ENCODE measurements around the gene ZC3H12A. TPM values are rescaled to one million over a fixed set of nuclear protein-coding genes. Genes with fewer than 3 reads are reported as not detected.

The ZC3H12A gene
- total and polyA plus RNA-seq, 2 donors (not counting 1 experiment from before 2014, with no cell fraction given) = 73.0 to 170 TPM

DNA sequence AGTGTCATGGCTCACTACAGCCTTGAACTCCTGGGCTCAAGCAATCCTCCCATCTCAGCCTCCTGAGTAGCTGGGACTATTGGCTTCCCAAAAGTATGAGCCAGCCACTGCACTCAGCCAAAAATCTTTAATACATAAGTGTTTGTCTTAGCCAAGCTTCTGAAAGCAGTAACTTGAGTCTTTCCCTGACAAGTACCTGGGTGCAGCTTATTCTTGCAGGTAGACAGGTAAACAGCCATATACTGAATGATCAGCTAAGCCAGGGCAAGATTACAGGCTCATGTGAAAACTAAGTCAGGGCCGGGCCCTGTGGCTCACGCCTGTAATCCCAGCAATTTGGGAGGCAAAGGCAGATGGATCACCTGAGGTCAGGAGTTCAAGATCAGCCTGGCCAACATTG is 32.4 kb downstream of the ZC3H12A start:
- Mint-ChIP-seq H3K9me3 (ENCODE audit: insufficient read depth) (no peaks in the 10 kb centered on the region), H3K4me3 (no peak overlapping the region), H3K27me3 (no peaks in the 10 kb centered on the region), H3K27ac (no peak overlapping the region), H3K4me1 (peaks cover 25% of the 10 kb centered on the region)
- POLR2A ChIA-PET = no interaction called here
- Histone ChIP-seq H3K9me3 (ENCODE audit: control extremely low read depth in 1 of 3, control insufficient read depth in 2 of 3, insufficient read depth in 1 of 3, low read length in 2 of 3) (no peaks in the 10 kb centered on the region), H3K9ac (ENCODE audit: low read length) (no peak overlapping the region), H3K27me3 (replicated peaks in 1 of 4; ENCODE audit: control extremely low read depth in 1 of 4, control insufficient read depth in 3 of 4, insufficient read depth in 4 of 4, low read length in 3 of 4) (no peaks in the 10 kb centered on the region), H2AFZ (ENCODE audit: insufficient read depth, low read depth, low read length, poor library complexity, severe bottlenecking) (no peak overlapping the region), H4K20me1 (ENCODE audit: control insufficient read depth, insufficient read depth, low read length, poor library complexity, severe bottlenecking) (peaks cover 9% of the 10 kb centered on the region), H3K4me2 (replicated peaks; ENCODE audit: low read depth, low read length, poor library complexity, severe bottlenecking) (no peak overlapping the region), H3K4me3 (ENCODE audit: control extremely low read depth in 1 of 5, extremely low read depth in 1 of 5, insufficient read depth in 1 of 5, low read depth in 2 of 5, low read length in 4 of 5) (no peak overlapping the region), H3K79me2 (ENCODE audit: control insufficient read depth, insufficient read depth, low read length) (peaks cover 62% of the 10 kb centered on the region), H3K36me3 (replicated peaks in 1 of 2; ENCODE audit: control extremely low read depth in 1 of 2, control insufficient read depth in 1 of 2, extremely low read depth in 1 of 2, insufficient read depth in 2 of 2, low read length in 1 of 2) (peaks cover 8 to 43% of the 10 kb centered on the region in 2 experiments), H3K4me1 (ENCODE audit: control insufficient read depth in 2 of 2, insufficient read depth in 2 of 2, low read length in 2 of 2) (peaks cover 14 to 15% of the 10 kb centered on the region in 2 donors), H3K27ac (ENCODE audit: low read length in 2 of 2) (no peak overlapping the region)
- TF ChIP-seq, protein P1, sequence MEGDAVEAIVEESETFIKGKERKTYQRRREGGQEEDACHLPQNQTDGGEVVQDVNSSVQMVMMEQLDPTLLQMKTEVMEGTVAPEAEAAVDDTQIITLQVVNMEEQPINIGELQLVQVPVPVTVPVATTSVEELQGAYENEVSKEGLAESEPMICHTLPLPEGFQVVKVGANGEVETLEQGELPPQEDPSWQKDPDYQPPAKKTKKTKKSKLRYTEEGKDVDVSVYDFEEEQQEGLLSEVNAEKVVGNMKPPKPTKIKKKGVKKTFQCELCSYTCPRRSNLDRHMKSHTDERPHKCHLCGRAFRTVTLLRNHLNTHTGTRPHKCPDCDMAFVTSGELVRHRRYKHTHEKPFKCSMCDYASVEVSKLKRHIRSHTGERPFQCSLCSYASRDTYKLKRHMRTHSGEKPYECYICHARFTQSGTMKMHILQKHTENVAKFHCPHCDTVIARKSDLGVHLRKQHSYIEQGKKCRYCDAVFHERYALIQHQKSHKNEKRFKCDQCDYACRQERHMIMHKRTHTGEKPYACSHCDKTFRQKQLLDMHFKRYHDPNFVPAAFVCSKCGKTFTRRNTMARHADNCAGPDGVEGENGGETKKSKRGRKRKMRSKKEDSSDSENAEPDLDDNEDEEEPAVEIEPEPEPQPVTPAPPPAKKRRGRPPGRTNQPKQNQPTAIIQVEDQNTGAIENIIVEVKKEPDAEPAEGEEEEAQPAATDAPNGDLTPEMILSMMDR (IDR thresholded peaks at IDR 0.05) = no peak
- no peak for TF ChIP-seq EZH2 (IDR thresholded peaks at IDR 0.05; ENCODE audit: borderline replicate concordance, insufficient read depth, low read depth, low read length, poor library complexity, severe bottlenecking)
- ATAC-seq (ENCODE audit: low read depth) (no peak), DNase-seq (no peak)
- WGBS (ENCODE audit: insufficient coverage) = 100% methylated on average over 2 of the region's 2 CpGs
- CTCF ChIA-PET = interaction anchor here (0.6 to 2.2 kb wide), 4 partner anchors 17 to 52 kb away, joined by 3 to 7 read pairs (median 6); no protein-coding TSS in a partner anchor
- intact Hi-C loops (cut with micrococcal nuclease) = no loop called here

- ChIA-PET POLR2A (no interaction called here), CTCF (interaction anchor here (1.1 to 1.9 kb wide), 6 partner anchors 10 to 173 kb away, joined by 3 to 18 read pairs (median 4); no protein-coding TSS in a partner anchor)
- Histone ChIP-seq H3K79me2 (ENCODE audit: control insufficient read depth, insufficient read depth, low read length) (peaks cover 69% of the 10 kb centered on the region), H3K9me3 (ENCODE audit: control extremely low read depth in 1 of 3, control insufficient read depth in 2 of 3, insufficient read depth in 1 of 3, low read length in 2 of 3) (no peaks in the 10 kb centered on the region), H2AFZ (ENCODE audit: insufficient read depth, low read depth, low read length, poor library complexity, severe bottlenecking) (no peak overlapping the region), H3K4me1 (ENCODE audit: control insufficient read depth in 2 of 2, insufficient read depth in 2 of 2, low read length in 2 of 2) (peaks cover 23 to 26% of the 10 kb centered on the region in 2 donors), H3K27ac (ENCODE audit: low read length in 2 of 2) (peak overlapping the region in 1 of 2 donors; percentile 67), H3K4me2 (replicated peaks; ENCODE audit: low read depth, low read length, poor library complexity, severe bottlenecking) (no peak overlapping the region), H3K4me3 (ENCODE audit: control extremely low read depth in 1 of 5, extremely low read depth in 1 of 5, insufficient read depth in 1 of 5, low read depth in 2 of 5, low read length in 4 of 5) (no peak overlapping the region), H3K9ac (ENCODE audit: low read length) (no peak overlapping the region), H3K36me3 (replicated peaks in 1 of 2; ENCODE audit: control extremely low read depth in 1 of 2, control insufficient read depth in 1 of 2, extremely low read depth in 1 of 2, insufficient read depth in 2 of 2, low read length in 1 of 2) (peaks cover 11 to 30% of the 10 kb centered on the region in 2 experiments), H3K27me3 (replicated peaks in 1 of 4; ENCODE audit: control extremely low read depth in 1 of 4, control insufficient read depth in 3 of 4, insufficient read depth in 4 of 4, low read length in 3 of 4) (no peaks in the 10 kb centered on the region), H4K20me1 (ENCODE audit: control insufficient read depth, insufficient read depth, low read length, poor library complexity, severe bottlenecking) (peaks cover 13% of the 10 kb centered on the region)
- Mint-ChIP-seq H3K27me3 (no peaks in the 10 kb centered on the region), H3K9me3 (ENCODE audit: insufficient read depth) (no peaks in the 10 kb centered on the region), H3K4me3 (no peak overlapping the region), H3K4me1 (peaks cover 38% of the 10 kb centered on the region), H3K27ac (peak overlapping the region; percentile 67)
- 88% methylated on average over 4 of the region's 4 CpGs for WGBS (ENCODE audit: insufficient coverage)
- no peak for DNase-seq
- no peak for TF ChIP-seq EZH2 (IDR thresholded peaks at IDR 0.05; ENCODE audit: borderline replicate concordance, insufficient read depth, low read depth, low read length, poor library complexity, severe bottlenecking)
- TF ChIP-seq, protein P1 (IDR thresholded peaks at IDR 0.05) = no peak
- intact Hi-C loops (cut with micrococcal nuclease) = no loop called here
- ATAC-seq (ENCODE audit: low read depth) = no peak
These were observed 34.8 kb downstream of the ZC3H12A start for GRCh38 chr1:37509181-37509580.
